ENCODE results near the gene CLUH. TPM values are rescaled to one million over a fixed set of nuclear protein-coding genes. Genes with fewer than 3 reads are reported as not detected.

Gene CLUH
- total RNA-seq, 3 donors from 2014 or later = 120 to 149 (median 145) TPM

GRCh38 chr17:2749784-2750181, 38.2 kb upstream of the CLUH start:
- Histone ChIP-seq H3K4me1 (ENCODE audit: low read depth) (peaks cover 2% of the 10 kb centered on the region), H3K36me3 (ENCODE audit: low read depth) (no peaks in the 10 kb centered on the region), H3K9me3 (no peaks in the 10 kb centered on the region), H3K4me3 (no peak overlapping the region)
- DNase-seq = peak; percentile 73 to 88 (median 79)
- intact Hi-C loops (cut with DNase I, micrococcal nuclease) = no loop called here
- TF ChIP-seq CTCF (IDR thresholded peaks at IDR 0.05) = no peak
- ATAC-seq = peak; percentile 100

GRCh38 chr17:2749058-2749783, 37.7 kb upstream of the CLUH start, which contains the start of gene CCDC92B:
TSS of gene CCDC92B (minus strand) at chr17:2749652. CDS start at chr17:2735145, 14,507 bp downstream.
- no peak for TF ChIP-seq CTCF (IDR thresholded peaks at IDR 0.05)
- peak; percentile 10 for ATAC-seq
- Histone ChIP-seq H3K9me3 (no peaks in the 10 kb centered on the region), H3K4me1 (ENCODE audit: low read depth) (peaks cover 2% of the 10 kb centered on the region), H3K36me3 (ENCODE audit: low read depth) (no peaks in the 10 kb centered on the region), H3K4me3 (no peak within 1 kb of the TSS)
- intact Hi-C loops (cut with DNase I, micrococcal nuclease) = no loop called here
- no peak for DNase-seq

- DNase-seq (no peak), ATAC-seq (no peak)
- Histone ChIP-seq H3K4me3 (no peak overlapping the region), H3K36me3 (ENCODE audit: low read depth) (no peaks in the 10 kb centered on the region), H3K9me3 (no peaks in the 10 kb centered on the region), H3K4me1 (ENCODE audit: low read depth) (peaks cover 2% of the 10 kb centered on the region)
- intact Hi-C loops (cut with DNase I, micrococcal nuclease) = no loop called here
- TF ChIP-seq CTCF (IDR thresholded peaks at IDR 0.05) = no peak
Observed at GRCh38 chr17:2745317-2746037, 33.9 kb upstream of the CLUH start.

- intact Hi-C loops (cut with DNase I, micrococcal nuclease) = no loop called here
Observed at GRCh38 chr17:2737693-2738092, 26.1 kb upstream of the CLUH start.

GRCh38 chr17:2736956-2737355, 25.4 kb upstream of the CLUH start:
- H3K36me3 ChIP-seq (ENCODE audit: low read depth) = no peaks in the 10 kb centered on the region
- no peak overlapping the region for H3K4me3 ChIP-seq
- no peaks in the 10 kb centered on the region for H3K4me1 ChIP-seq (ENCODE audit: low read depth)
- intact Hi-C loops (cut with DNase I, micrococcal nuclease) = no loop called here
- ATAC-seq = no peak
- no peak for DNase-seq
- no peak for TF ChIP-seq CTCF (IDR thresholded peaks at IDR 0.05)
- H3K9me3 ChIP-seq = no peaks in the 10 kb centered on the region

More at GRCh38 chr17:2737693-2738092, 26.1 kb upstream of the CLUH start:
- no peaks in the 10 kb centered on the region for H3K9me3 ChIP-seq
- no peak for DNase-seq
- no peak for TF ChIP-seq CTCF (IDR thresholded peaks at IDR 0.05)
- H3K4me3 ChIP-seq = no peak overlapping the region
- no peaks in the 10 kb centered on the region for H3K4me1 ChIP-seq (ENCODE audit: low read depth)
- H3K36me3 ChIP-seq (ENCODE audit: low read depth) = no peaks in the 10 kb centered on the region
- no peak for ATAC-seq

All from mucosa of descending colon (tissue), 3 donors.